ENCODE measurements around the gene ZFYVE19. TPM values are rescaled to one million over a fixed set of nuclear protein-coding genes. Genes with fewer than 3 reads are reported as not detected.

The ZFYVE19 gene
- total RNA-seq, 2 donors from 2014 or later, result 8.3 to 8.6 TPM

DNA sequence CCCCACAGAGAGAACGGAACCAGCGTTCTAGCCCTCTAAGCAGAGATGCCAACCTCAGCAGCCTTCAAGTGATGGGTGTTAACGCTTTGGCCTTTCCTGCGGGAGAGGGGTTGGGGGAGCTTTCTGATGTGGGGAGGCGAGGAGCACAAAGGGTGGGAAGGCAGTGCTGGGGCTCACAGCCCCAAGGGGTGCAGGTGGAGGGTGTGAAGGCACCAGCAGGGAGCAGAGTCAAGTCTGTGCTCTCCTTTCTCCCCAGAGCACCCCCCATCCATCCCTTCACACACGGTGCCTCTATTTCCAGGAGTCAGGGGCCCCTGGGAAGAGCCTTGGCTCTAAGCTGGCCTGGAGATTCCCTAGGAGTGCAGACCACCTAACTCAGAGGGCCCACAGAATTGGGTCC lies 33.0 kb upstream of the ZFYVE19 start:
- no peak for DNase-seq (ENCODE audit: low spot score)
- intact Hi-C loops (cut with DNase I), result no loop called here

DNA sequence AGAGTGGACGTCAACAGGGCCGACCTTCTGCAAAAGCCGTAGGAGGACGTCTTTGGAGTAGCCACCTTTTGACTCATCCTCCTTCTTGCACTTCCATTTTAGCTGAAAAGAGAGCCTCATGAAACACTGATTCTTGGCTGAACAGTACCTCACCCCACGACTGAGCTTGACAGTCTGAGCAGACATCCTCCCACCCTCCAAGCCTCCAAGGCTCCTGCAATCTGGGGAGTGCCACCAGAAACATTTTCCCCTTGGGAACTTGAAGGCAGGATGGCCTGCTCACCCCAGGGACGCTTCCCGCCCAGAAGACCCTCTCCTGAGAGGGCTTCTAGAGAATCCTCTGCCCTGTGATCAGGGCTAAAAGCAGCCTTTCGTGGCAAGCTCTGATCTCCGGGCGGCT lies 31.9 kb upstream of the ZFYVE19 start:
- no peak for DNase-seq (ENCODE audit: low spot score)
- intact Hi-C loops (cut with DNase I), result no loop called here

DNA sequence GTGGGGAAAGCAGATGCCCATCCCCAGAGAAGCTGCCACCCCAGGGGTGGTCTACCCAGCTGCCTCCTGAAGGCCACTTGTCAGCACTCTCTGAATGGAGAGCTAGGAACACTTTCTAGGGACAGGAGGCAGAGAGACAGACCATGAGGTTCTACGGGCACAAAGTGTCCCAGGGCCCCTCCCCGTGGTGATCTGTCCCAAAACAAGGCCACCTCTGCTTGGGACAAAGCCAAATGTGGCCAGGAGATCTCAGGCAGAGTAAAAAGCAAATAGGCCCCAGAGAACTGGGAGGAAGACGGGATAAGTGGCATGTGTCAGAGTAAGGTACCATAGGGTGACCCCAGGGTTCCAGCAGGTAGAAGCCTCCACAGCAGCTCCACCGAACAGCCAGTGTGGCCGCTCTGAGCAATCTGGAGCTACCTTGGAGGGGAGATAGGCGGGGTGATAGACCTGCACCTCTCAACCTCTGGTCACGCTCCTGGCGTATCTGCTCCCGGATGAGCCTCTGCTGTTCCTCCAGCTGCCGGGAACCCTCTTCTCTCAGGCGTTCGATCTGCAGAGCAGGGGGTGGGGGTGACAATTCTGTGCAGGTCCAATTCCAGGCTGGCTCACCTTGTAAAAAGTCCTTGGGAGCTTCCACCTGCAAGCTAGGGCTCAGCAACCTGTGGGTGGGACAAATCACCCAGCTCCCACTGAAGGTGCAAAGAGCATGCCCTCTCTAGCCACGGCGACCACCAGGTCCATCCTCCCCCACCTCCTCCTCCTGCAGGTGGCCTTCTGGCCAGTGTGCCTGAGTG lies 31.0 kb upstream of the ZFYVE19 start:
- DNase-seq (ENCODE audit: low spot score), result no peak
- intact Hi-C loops (cut with DNase I), result no loop called here

DNA sequence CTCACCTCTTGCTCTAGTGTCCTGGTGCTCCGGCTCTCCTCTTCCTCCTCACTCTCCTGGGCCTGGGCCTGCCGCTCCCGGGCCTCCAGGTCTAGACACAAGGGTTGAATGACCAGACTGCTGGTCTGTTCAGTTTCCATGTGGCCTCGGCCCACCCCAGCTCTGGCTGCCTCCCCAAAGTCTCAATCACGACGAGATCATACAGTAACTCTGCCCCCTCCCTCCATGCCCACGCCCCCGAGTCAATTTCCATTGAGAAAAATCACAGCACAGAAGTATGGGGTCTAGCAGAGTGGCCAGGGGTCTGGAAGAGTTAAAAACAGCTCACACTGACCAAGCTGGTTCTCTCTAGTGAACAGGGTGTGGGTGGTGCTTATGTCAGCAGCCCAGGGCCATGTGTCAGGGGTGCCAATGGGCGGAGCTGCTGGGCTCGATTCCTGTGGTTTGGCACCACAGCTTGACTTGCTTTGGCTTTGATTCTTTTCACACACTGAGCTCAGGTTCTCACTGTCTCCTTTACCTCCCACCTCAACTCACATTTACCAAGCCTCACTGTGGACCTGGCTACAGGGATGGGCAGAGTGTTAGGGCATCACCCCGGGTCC lies 30.2 kb upstream of the ZFYVE19 start:
- no peak for DNase-seq (ENCODE audit: low spot score)
- intact Hi-C loops (cut with DNase I), result no loop called here

- intact Hi-C loops (cut with DNase I), result no loop called here
- no peak for DNase-seq (ENCODE audit: low spot score)
These were observed 24.2 kb upstream of the ZFYVE19 start for GRCh38 chr15:40782609-40783227.

GRCh38 chr15:40785164-40785563 lies 21.7 kb upstream of the ZFYVE19 start:
- no peak for DNase-seq (ENCODE audit: low spot score)
- intact Hi-C loops (cut with DNase I), result no loop called here

DNA sequence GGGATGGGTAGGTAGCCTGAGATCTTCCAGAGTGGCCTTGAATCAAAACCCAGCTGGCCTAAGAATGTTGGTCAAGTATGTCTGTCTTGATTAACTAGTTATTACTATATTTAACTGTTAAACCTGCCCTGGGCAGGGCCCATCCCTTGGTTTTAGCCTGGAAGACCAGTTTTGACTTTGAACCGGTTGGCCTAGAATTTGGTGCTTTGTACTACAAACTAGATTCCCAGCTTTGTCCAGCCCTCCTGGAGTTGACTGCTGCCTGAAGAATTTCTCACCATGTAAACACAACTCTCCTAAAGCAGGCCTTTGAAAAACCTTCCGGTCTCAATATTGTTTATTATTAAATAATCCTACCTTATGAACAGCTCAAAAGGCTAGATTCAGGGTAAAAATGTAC lies 21.1 kb upstream of the ZFYVE19 start:
- intact Hi-C loops (cut with DNase I), result no loop called here
- no peak for DNase-seq (ENCODE audit: low spot score)

GRCh38 chr15:40787344-40787841 lies 19.5 kb upstream of the ZFYVE19 start:
- DNase-seq (ENCODE audit: low spot score), result no peak
- intact Hi-C loops (cut with DNase I), result no loop called here

GRCh38 chr15:40787991-40788390 lies 18.9 kb upstream of the ZFYVE19 start:
- intact Hi-C loops (cut with DNase I), result no loop called here
- DNase-seq (ENCODE audit: low spot score), result no peak

- intact Hi-C loops (cut with DNase I), result no loop called here
- DNase-seq (ENCODE audit: low spot score), result no peak
These were observed 17.8 kb upstream of the ZFYVE19 start for GRCh38 chr15:40789119-40789518.

DNA sequence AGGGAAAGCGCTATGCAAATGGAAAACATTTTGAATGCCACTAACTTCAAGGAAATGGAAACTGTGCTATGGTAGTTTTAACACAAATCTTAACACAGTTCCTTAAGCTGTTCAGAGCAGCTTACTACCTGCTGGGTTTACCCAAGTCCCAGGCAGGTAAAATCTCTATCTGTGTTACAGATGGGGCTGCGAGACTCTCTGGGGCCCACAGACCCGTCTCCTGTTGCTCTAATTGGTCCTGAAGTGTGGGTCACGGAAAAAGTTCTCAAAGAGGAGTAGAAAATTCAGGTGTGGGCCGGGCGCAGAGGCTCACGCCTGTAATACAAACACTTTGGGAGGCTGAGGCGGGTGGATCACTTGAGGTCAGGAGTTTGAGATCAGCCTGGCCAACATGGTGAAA lies 16.9 kb upstream of the ZFYVE19 start:
- intact Hi-C loops (cut with DNase I), result no loop called here

GRCh38 chr15:40790718-40791117 lies 16.2 kb upstream of the ZFYVE19 start:
- intact Hi-C loops (cut with DNase I), result no loop called here
- DNase-seq (ENCODE audit: low spot score), result no peak

More for the DNA sequence above, 16.9 kb upstream of the ZFYVE19 start:
- DNase-seq (ENCODE audit: low spot score), result no peak

DNA sequence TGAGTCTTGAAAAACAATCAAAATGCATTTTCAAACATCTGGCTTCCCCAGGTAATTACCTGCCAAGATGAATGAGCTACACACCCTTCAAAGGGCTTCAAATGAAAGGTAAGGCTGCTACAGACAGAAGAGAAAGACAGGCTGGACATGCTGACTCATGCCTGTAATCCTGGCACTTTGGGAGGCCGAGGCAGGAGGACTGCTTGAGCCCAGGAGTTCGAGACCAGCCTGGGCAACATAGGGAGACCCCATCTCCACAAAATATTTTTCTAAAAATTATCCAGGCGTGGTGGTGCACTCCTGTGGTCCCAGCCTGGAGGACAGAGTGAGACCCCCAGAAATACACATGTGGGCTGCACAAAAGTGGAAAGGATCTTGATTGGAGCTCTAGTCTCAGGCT lies 14.5 kb upstream of the ZFYVE19 start:
- intact Hi-C loops (cut with DNase I), result no loop called here
- DNase-seq (ENCODE audit: low spot score), result no peak

- no peak for DNase-seq (ENCODE audit: low spot score)
- intact Hi-C loops (cut with DNase I), result no loop called here
These were observed 13.5 kb upstream of the ZFYVE19 start for GRCh38 chr15:40793216-40793989.

- intact Hi-C loops (cut with DNase I), result no loop called here
- DNase-seq (ENCODE audit: low spot score), result no peak
These were observed 10.8 kb upstream of the ZFYVE19 start for GRCh38 chr15:40796041-40796440.

- intact Hi-C loops (cut with DNase I), result no loop called here
- no peak for DNase-seq (ENCODE audit: low spot score)
These were observed 10.4 kb upstream of the ZFYVE19 start for GRCh38 chr15:40796512-40796911.

DNA sequence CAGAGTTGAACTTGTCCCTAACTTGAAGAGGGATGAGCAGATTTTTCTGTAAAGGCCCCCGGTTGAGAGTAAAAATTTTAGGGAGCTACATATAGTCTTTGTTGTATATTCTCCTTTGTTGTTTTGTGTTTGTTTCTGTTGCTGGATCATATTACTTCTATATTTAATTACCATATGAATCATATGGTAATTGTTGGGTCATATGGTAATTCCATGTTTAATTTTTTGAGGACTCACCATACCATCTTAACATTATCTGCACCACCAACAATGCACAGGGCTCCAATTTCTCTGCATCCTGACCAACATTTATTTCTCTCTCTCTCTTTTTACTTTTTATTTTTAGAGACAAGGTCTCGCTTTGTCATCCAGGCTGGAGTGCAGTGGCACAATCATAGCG lies 7.4 kb upstream of the ZFYVE19 start:
- intact Hi-C loops (cut with DNase I), result no loop called here
- no peak for DNase-seq (ENCODE audit: low spot score)

DNA sequence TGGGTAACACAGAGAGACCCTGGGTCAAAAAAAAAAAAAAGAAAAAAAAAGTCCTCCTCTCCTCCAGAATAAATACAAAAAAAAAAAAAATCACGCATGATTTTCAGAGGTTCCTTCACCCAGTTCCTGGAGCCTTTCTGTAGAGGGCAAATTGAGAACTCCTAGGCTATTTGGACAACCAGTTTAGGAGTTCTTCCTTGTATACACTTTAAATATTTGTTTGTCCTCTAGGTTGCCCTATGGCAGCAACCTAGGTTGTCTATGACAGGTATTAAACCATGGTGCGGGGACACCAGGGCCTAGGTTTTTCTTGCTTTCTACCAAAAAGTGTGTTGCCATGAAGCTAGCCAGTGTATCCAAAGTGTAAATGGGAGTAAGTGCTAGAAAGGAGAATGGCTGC lies 3.8 kb upstream of the ZFYVE19 start:
- intact Hi-C loops (cut with DNase I), result no loop called here
- no peak for DNase-seq (ENCODE audit: low spot score)

GRCh38 chr15:40803688-40804087 lies 3.2 kb upstream of the ZFYVE19 start:
- intact Hi-C loops (cut with DNase I), result no loop called here

GRCh38 chr15:40806672-40807027 lies 239 bp upstream of the ZFYVE19 start:
- no peak for DNase-seq (ENCODE audit: low spot score)
- intact Hi-C loops (cut with DNase I), result no loop called here

More at GRCh38 chr15:40803688-40804087, 3.2 kb upstream of the ZFYVE19 start:
- DNase-seq (ENCODE audit: low spot score), result no peak
